HG02973 (cell line): ENCODE results near the gene PIGQ.

Experiments used
- ATAC-seq: cut with Tn5 transposase; IDR thresholded peaks from one replicate; pipeline ENCODE4 v1.9.1; 2021; ENCODE audit warnings: moderate library complexity; ENCODE audit not compliant: unreplicated experiment

PIGQ gene

DNA sequence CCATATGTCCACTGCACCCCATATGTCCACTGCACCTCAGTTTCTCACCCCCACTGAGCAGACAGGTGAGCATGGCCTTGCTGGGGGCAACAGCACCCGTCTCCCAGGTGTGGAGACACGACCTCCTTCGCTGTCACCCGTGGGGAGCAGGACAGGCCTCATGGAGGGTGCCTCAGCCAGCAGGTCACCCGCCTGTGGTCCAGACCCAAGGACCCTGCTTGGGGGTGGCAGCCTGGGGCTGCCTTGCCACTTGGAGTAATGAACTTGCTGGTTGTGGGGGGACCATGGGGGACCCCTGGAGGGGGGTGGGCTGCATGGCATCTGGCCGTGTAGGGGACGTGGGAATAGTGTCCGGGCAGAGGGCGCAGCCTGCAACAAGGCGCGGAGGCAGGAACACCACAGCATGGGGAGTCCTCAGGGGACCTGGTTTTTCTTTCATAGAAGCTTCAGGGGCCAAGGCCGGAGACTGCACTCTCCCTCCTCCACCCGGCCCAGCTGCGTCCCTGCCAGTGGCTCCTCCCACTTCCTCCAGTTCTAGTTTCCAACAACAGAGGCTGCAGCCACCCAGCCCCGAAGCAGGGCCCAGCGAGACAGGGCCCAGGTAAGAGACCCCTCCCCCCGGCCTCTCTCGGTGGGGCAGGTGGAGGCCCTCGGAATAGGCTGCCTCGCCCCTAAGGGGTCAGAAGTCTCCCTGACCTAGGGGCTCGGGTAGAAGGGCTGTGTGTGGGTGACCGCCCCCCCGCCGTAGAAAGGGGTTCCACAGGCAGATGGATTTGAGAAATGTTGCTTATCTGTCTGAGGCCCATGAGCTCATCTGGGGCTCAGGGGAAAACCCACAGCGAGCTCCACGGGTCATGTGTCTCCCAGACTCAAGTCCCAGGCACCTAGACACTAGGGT is 3.0 kb upstream of the PIGQ start, which contains the start of gene NHLRC4:
NHLRC4 (plus strand) TSS at position 531 of the 898 bp plus-strand sequence. CDS start 1,043 bp downstream, outside the sequence.
- ATAC-seq, result no peak

DNA sequence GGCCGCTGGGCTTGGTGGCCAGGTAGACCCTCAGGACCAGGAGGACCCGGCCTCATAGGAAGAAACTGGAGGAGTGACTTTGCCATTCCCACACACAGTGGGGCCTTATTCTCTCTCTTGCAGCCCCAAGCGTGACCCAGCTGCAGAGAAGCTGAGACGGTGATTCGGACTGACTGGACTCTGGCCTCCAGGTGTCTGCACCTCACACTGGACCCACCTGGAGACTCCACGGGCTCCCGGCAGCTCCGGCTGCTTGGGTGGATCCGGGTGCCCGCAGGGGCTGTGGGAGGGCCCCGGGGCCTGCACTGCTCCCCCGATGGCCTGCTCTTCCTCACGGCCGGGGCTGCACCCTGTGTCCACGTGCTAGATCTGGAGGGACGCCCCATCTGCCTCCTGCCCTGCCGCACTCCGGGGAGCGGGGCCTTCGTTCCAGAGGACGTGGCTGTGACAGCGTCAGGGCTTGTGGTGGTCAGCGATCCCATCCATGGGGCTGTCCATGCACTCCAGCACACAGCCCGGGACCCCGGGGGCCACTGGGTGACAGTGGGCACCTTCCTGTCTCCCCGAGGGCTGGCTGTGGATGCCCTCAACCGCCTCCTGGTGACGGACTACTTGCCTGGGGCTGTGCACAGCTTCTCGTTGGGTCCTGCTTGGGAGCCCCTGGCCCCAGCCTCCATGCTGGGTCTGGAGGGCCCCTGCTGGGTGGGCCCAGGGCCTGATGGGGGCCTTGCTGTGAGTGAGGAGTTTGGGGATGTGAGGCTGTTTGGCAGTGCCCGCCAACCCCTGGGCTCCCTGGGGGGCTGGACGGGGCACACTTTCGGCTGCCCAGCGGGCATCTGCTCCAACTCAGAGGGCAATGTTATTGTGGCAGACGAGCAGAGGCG is 2.2 kb upstream of the PIGQ start:
- ATAC-seq, result no peak

- ATAC-seq, result no peak
Observed at GRCh38 chr16:568401-569258, 1.1 kb upstream of the PIGQ start.

DNA sequence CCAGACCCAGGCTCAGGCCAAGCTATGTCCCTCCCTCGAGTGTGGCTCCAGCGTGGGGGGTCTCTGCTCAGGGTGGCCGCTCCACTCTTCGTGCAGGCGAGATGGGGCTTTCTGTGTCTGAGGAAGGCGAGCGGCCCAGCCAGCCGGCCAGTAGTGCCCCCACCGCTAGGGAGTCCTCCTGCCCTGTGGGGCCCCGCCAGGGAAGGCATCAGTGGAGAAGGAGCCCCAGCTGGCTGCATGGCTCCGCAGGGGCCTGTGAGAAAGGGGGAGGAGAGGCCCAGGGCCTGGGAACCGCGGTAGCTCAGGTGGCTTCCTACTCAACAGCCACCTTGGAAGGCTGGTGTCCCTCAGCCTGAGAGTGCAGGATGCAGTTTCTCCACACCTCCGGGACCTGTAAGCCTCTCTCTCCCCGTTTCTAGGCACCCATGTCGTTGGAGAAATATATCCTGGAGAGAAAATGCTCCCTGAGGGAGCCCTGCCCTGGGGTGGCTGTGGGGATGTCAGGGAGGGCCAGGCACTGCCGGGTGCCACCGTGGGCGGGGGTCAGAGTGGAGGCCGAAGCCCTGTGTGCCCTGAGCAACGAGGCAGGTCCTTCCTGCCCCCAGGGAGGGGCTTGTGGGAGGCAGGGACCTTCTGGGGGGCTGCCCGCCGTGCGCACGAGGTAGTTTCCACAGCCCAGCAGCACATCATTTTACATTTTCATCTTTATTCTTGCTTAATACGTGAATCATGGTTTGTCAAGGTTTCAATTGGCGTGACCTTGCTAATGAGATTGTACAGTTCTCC is 3.3 kb downstream of the PIGQ start:
- no peak for ATAC-seq

DNA sequence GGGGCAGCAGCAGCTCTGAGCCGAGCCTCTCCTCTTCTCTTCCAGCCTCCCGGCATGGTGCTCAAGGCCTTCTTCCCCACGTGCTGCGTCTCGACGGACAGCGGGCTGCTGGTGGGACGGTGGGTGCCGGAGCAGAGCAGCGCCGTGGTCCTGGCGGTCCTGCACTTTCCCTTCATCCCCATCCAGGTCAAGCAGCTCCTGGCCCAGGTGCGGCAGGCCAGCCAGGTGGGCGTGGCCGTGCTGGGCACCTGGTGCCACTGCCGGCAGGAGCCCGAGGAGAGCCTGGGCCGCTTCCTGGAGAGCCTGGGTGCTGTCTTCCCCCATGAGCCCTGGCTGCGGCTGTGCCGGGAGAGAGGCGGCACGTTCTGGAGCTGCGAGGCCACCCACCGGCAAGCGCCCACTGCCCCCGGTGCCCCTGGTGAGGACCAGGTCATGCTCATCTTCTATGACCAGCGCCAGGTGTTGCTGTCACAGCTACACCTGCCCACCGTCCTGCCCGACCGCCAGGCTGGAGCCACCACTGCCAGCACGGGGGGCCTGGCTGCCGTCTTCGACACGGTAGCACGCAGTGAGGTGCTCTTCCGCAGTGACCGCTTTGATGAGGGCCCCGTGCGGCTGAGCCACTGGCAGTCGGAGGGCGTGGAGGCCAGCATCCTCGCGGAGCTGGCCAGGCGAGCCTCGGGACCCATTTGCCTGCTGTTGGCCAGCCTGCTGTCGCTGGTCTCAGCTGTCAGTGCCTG is 4.4 kb downstream of the PIGQ start:
- no peak for ATAC-seq

DNA sequence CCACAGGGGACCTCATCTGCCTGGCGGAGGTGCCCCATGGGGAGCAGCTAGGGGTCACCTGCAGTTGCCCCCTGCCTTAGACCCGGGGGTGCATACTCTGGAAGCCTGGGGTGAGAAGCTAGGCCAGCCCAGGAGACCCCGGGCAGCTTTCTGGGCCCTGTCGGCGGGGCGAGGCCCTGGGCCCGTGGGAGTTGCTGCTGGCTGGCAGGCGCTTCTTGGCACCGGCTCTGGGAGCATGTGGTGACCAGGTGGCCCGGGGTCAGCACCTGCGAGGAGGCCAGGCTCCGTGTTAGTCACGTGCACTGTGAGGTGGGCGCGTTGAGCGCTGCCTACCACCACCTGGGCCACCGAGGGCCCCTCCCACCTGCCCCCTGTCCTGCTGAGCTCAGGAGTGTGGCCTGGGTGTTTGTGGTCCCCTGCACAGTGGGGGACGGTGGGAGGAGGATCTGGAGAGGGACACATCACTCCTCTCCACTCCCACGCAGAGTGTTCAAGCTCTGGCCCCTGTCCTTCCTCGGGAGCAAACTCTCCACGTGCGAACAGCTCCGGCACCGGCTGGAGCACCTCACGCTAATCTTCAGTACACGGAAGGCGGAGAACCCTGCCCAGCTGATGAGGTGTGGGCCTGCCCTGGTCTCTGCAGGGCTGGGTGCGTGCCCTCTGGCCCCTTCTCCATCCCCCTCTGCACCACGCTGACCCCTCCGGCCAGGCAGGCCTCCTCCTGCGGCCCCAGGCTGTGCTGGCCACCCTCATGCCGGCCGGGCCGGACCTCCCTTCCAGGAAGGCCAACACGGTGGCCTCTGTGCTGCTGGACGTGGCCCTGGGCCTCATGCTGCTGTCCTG is 5.8 kb downstream of the PIGQ start:
- no peak for ATAC-seq

DNA sequence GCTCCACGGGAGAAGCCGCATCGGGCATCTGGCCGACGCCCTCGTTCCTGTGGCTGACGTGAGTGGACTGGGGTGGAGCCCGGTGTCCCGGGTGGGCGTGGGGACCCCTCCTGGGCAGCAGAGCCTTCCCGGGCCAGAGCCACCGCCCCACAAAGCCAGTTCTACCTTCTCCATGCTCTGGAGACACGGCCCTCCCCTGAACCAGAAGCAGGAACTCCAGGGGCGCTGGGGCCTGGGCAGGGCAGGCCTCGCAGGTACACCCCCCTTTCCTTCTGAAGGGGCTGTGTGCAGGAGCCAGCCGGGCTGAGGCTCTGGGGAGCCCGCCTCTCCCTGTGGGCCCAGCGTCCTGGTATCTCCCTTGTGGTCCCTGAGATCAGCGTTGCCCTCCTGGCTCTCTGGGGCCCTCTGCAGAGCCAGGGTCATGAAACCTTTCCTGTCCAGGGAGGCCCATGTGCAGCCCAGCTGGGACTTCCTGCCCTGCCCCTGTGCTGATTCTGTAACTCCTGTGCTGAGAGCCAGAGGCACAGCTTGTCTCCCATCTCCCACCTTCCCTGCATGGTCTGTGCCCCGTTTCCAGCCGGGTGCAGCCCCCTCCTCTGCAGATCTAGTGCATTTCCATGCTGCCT is 6.5 kb downstream of the PIGQ start:
- ATAC-seq, result no peak

- no peak for ATAC-seq
Observed at GRCh38 chr16:576823-577201, 7.0 kb downstream of the PIGQ start.

DNA sequence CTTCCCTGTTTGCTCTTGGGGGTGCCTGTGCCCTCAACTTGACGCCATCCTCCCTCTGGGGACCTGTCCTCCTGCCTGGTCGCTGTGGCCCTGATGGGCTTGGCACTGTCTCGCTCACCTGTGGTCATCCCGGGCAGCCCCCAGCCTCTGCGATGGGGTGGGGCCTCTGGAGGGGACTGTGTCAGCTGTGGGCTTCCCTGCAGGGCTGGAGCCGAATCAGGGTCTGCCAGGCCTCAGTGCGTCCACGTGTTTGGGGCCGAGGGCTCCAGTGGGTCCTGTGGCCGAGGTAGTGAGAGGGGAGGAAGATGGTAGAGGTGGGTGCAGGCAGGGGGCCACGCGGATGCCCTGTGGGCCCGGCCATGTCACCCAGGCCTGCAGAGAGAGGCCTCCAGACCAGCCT is 8.0 kb downstream of the PIGQ start:
- no peak for ATAC-seq

- no peak for ATAC-seq
Observed at GRCh38 chr16:578232-578869, 8.6 kb downstream of the PIGQ start.

- ATAC-seq, result no peak
Observed at GRCh38 chr16:578870-579405, 9.2 kb downstream of the PIGQ start.

DNA sequence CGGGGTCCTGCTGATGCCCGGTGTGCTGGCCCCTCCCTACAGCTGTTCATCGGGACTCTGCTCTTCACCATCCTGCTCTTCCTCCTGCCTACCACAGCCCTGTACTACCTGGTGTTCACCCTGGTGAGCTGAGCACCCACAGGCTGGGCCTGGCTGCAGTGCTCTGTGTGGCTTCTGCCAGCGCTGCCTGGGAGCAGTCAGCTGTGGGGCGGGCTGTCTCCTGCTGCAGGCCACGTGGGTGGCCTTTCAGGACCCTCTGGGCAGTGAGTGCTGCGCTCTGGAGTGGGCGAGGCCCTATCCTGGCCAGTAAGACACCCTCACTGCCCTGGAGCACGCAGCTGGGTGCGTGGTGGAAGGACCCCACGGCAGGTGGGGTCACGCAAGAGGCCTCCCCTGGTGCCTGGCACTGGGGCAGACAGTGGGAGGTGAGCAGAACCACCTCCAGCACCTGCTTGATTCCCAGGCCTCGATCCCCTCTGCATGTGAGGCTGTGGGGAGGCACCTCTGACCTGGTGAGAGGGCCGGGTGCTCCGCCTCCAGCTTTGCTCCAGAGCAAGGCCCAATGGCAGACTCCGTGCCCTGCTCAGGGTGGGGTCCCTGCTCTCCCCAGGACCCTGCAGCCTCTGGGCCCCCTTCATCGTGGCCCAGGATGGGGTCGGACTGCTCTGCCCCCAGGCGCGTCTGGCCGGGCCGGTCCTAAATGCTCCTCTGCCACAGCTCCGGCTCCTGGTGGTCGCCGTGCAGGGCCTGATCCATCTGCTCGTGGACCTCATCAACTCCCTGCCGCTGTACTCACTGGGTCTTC is 10.6 kb downstream of the PIGQ start:
- no peak for ATAC-seq

GRCh38 chr16:580946-581498 is 11.3 kb downstream of the PIGQ start:
- ATAC-seq, result no peak

GRCh38 chr16:582218-582613 is 12.4 kb downstream of the PIGQ start:
- ATAC-seq, result no peak

- no peak for ATAC-seq
Observed at GRCh38 chr16:582614-583331, 13.0 kb downstream of the PIGQ start.

DNA sequence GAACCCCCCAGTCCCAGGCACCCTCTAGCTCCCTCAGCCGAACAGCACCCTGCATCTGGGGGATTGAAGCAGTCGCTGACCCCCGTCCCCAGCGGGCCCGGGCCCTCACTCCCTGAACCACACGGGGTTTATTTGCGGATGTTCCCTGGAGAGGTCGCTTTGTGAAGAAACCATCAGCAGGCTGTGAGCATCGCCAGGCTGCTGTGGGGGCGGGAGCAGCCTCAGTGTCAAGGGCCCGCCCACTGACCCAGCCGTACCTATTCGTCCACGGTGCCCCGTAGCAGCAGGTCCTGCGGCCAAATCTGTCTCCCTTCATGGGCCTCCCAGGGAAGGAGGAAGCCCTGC is 13.7 kb downstream of the PIGQ start:
- no peak for ATAC-seq
